GM18507 (cell line): ENCODE results near the gene CFAP69.
"Not testable (repeated sequence)": the region's sequence is repeated elsewhere in the genome, so short reads cannot be mapped to it uniquely, and the experiment has no call there.

ENCODE experiments used
- DNase-seq: peaks from one replicate; pipeline ENCODE4 v3.0.0; 2011; ENCODE audit warnings: low read depth; ENCODE audit not compliant: insufficient read length; ENCODE audit errors: extremely low spot score
- FAIRE-seq: peaks from 2 replicates; lab custom pipeline; 2011; peaks lifted over from hg19 to GRCh38; lab: Jason Lieb, UNC

The CFAP69 gene

DNA sequence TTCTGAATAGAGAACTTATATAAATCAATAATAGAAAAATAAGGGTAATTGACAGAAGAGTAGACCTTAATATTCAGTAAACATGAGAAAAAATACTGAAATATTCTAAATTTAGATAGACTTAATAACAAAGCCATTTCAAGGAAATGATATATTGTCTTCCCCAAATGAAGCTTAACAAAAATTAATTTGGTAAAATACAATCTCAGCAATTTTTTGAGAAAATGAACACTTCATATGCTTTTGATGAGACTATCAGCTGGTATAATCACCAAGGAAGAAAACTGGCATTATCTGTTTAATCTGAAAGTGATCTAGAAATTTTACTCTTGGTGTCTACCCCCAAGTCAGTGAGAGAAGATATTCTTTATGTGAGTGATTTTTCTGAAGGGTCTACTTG is 77.9 kb downstream of the CFAP69 start:
- DNase-seq, result no peak
- no peak for FAIRE-seq

DNA sequence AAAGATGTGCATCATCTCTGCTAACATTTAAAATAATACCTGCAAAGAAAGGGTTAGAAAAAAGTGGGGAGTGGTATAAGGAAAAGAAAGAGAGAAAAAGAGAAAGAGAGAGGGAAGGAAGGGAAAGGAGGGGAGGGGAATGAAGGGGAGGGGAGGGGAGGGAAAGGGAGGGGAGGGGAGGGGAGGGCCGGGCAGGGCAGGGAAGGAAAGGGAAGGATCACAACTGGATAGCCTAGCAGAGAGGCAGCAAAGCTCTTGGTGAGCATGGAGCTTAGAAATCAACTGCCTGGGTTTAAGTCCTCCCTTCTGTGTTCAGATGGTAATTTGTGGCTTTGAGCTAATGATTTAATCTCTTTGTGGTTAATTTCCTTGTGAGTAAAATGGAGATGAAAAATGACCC is 81.5 kb downstream of the CFAP69 start:
- FAIRE-seq, result no peak
- DNase-seq, result no peak

GRCh38 chr7:90334193-90334843 is 89.3 kb downstream of the CFAP69 start:
- FAIRE-seq (no peak), DNase-seq (no peak)

DNA sequence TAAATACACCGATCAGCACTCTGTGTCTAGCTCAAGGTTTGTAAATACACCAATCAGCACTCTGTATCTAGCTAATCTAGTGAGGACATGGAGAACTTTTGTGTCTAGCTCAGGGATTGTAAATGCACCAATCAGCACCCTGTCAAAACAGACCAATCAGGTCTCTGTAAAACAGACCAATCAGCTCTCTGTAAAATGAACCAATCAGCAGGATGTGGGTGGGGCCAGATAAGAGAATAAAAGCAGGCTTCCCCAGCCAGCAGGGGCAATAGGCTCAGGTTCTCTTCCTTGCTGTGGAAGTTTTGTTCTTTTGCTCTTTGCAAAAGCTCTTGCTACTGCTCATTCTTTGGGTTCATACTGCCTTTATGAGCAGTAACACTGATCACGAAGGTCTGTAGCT is 90.0 kb downstream of the CFAP69 start:
- DNase-seq, FAIRE-seq: not testable (repeated sequence)

GRCh38 chr7:90337106-90337505 is 92.1 kb downstream of the CFAP69 start:
- DNase-seq (no peak), FAIRE-seq (no peak)

GRCh38 chr7:90345016-90345415 is 100.0 kb downstream of the CFAP69 start:
- DNase-seq, result no peak
- FAIRE-seq, result no peak

DNA sequence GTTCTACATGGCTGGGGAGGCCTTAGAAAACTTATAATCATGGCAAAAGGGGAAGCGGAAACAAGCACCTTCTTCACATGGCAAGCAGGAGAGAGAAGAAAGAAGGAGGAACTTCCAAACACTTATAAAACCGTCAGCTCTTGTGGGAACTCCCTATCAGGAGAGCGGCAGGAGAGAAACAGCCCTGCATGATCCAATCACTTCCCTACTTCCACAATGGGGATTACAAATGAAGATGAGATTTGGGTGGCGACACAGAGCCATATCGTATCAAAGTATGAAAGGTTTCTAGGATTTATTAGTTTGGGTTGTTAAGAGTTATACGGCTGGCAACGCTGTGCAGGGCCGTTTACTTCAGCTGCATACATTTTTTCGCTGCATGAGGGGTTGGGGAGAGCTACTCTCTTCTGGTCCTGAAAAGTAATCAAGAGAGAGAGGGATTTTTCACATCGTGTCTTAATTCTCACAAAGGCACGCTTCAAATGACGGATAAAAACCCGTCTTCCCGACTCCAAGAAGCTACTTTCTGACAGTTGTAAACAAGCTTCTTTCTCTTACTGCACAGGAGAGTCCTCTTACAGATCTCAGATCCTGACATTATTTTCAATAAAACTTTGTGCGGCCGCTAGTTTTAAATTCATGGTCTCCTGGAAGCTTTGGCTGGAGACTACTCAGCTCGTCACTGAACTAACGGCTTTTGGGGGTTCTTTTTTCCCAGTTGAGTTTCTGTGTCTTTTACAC is 100.8 kb downstream of the CFAP69 start:
- FAIRE-seq (no peak), DNase-seq (no peak)

GRCh38 chr7:90346336-90347125 is 101.6 kb downstream of the CFAP69 start, which contains the start of gene GTPBP10:
GTPBP10 (plus strand) TSS chr7:90346716; CDS start chr7:90346742, 26 bp downstream.
- DNase-seq (peak; percentile 83), FAIRE-seq (peak; percentile 95)

DNA sequence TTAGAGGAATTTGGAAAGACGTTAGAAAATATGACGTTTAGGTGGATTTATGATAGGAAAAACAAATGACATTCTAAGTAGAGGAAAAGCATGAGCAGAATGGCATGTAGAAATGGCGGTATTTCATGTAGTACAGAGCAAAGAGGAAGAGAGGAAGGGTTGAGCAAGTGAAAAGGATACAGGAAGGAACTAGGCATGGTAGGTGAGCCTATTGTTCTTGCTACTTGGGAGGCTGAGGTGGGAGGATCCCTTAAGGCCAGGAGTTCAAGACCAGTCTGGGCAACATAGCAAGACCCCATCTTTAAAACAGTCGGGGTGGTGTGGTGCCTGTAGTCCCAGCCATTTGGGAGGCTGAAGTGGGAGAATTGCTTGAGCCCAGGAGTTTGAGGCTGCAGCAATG is 102.8 kb downstream of the CFAP69 start:
- FAIRE-seq (no peak), DNase-seq (no peak)

GRCh38 chr7:90349305-90349704 is 104.3 kb downstream of the CFAP69 start:
- DNase-seq (no peak), FAIRE-seq (no peak)

DNA sequence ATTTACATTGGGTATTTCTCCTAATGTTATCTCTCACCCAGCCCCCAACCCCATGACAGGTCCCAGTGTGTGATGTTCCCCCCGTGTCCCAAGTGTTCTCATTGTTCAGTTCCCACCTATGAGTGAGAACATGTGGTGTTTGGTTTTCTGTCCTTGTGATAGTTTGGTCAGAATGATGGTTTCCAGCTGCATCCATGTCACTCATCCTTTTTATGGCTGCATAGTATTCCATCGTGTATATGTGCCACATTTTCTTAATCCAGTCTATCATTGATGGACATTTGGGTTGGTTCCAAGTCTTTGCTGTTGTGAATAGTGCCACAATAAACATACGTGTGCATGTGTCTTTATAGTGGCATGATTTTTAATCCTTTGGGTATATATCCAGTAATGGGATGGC is 105.1 kb downstream of the CFAP69 start:
- FAIRE-seq, DNase-seq: not testable (repeated sequence)

GRCh38 chr7:90351987-90352386 is 107.0 kb downstream of the CFAP69 start:
- FAIRE-seq (no peak), DNase-seq (no peak)
